Fibroblast of gingiva (primary cell): ENCODE measurements around the gene MYH7.
"Not testable (repeated sequence)": the region's sequence is repeated elsewhere in the genome, so short reads cannot be mapped to it uniquely, and the experiment has no call there.

Source experiments
- DNase-seq: peaks from one replicate; pipeline ENCODE4 v3.0.0-alpha.2; 2011; ENCODE audit warnings: low read depth

Gene MYH7

DNA sequence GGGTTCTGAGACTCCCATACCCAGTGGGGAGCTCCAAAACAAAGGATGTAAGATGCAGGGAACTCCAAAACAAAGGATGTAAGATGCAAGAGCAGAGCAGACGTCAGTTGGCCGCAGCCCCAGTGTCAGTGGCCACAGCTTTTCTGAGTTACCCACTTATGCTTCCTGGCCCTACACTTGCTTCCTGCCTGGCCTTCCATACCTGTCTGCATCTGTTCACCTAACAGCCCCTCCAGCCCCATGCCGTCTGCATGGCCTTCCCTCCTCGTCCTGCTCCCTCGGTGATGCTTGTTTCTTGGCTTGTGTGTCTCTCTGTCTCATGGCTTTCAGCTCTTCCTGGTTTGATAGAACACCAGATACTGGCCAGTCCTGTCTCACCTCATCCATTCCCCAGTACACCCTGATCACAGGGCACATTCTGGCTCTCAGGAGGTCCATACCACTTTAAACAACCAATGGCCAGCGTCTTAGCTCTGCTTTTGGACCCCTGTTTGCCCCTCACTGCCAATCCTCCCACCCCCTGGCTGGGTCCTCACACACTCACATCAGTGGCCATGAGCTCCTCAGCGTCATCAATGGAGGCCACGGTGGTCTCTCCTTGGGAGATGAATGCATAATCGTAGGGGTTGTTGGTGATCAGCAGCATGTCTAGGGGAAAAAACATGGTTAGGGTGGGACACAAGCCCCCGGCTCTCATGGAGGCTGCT is 5.3 kb downstream of the MYH7 start:
- no peak for DNase-seq

DNA sequence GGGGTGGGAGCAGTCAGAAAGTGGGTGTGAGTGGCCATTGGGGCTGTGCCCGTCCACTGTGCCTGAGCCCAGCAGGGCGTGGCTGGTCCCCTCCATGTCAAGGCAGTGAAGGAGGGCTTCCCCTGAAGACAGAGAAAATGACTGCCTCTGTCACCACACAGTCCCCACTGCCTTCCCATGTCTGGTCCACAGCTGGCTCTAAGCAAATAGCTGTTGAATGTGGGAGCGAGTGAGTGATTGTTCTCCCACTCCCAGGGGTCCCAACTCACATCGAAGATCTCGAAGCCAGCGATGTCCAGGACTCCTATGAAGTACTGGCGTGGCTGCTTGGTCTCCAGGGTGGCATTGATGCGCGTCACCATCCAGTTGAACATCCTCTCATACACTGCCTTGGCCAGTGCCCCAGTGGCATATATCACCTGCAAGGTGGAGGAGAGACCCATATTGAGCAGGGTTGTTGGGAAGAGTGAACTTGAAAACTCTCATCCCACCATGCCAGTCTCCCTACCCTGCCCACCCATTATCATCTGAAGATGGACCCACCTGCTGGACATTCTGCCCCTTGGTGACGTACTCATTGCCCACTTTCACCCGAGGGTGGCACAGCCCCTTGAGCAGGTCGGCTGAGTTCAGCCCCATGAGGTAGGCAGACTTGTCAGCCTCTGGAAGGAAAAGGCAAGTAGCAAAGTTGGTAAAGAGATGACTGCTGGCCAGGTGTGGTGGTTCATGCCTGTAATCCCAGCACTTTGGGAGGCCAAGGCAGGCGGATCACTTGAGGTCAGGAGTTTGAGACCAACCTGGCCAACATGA is 6.6 kb downstream of the MYH7 start:
- no peak for DNase-seq

DNA sequence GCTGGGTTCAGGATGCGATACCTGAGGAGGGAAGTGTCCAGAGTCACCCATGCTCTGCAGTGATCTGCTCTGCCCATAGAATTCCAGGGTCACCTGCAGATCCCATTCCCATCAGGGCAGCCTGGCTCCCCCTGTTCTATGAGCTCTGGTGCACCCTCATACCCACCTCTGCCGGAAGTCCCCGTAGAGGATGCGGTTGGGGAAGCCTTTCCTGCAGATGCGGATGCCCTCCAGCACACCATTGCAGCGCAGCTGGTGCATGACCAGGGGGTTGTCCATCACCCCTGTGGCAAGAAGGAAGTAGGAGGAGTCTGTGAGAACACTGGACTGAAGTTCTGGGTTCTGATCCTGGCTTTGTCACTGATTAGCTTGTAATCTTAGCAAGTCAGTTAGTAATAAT is 9.7 kb downstream of the MYH7 start:
- not testable (repeated sequence) for DNase-seq

DNA sequence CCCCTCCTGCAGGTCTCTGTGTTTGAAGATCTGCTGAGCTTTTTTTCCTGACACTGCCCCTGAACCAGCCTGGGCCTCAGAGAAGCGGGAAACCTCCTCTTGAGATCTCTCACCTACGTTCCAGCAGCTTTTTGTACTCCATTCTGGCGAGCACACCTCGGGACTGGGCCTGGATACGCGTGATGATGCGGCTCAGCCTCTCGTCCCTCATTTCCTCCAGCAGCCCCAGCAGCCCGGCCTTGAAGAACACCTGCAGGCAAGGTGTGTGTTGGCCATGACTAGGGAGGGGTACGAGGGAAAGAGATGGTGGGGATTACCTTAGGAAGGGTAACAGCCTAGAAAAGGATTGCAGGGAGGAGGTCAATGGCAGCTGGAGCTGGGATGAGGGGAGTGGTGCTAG is 10.3 kb downstream of the MYH7 start:
- DNase-seq = no peak

DNA sequence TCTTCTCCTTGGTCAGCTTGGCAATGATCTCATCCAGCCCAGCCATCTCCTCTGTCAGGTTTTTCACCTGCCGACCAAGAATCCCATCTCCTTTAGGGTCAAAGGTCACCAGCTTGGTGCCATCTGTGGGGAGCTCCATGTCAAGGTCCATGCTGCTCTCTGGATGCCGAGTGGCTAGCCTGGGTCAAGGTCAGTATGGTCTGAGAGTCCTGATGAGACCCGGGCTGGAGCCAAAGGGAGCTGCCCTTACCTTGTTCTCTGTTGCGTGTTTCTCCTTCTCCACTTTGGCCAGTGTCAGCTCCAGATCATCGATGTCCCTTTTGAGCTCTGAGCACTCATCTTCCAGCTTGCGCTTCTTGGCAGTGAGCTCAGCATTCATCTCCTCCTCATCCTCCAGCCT is 11.8 kb downstream of the MYH7 start:
- no peak for DNase-seq

DNA sequence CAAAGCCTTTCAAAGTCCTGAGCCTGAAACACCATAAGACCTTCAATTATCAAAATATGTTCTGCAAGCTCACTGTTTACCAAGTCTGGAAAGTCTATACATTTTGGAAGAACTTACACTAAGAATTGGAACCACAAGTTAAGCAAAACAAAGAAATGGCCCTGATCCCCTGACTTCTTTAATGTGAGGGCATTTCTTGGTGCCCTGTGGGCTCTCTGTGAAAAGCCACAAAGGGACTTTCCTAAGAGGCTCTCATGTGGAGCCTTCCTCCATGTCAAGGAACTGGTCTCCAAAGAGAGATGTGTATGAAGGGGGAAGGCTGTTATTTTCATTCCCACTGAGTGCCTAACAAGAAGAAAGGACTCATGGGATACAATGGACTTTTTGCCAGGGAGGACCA is 13.9 kb downstream of the MYH7 start:
- DNase-seq = no peak

DNA sequence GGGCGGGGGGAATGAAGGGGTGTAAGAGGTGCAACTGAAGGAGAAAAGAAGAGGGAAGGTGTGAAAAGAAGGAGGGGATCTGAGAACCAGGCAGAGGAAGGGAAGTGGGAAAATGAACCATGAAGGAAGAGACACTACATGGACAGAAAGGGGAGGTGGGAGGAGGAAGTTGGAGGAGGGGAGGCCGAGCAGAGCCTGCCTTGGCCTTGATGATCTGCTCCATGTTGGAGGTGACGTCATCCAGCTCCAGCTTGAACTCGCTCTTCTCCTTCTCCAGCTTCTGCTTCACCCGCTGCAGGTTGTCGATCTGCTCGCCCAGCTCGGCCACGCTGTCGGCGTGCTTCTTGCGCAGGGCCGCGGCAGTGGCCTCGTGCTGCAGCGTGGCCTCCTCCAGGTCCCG is 15.8 kb downstream of the MYH7 start:
- DNase-seq = not testable (repeated sequence)

DNA sequence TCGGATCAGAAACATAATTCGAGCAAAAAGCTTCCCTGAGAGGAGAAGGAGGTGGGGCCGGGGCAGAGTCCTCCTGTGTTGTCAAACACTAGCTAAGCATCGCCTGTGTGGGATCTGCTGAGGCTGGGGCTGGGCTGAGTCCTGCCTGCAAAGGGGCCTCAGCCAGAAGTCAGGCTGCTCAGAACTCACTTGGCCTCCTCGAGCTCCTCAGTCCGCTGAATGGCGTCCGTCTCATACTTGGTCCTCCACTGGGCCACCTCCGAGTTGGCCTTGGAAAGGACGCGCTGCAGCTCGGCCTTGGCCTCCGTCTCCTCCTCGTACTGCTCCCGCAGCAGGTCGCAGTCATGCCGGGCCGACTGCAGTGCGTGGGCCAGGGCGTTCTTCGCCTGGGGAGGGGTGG is 17.4 kb downstream of the MYH7 start:
- DNase-seq = no peak

DNA sequence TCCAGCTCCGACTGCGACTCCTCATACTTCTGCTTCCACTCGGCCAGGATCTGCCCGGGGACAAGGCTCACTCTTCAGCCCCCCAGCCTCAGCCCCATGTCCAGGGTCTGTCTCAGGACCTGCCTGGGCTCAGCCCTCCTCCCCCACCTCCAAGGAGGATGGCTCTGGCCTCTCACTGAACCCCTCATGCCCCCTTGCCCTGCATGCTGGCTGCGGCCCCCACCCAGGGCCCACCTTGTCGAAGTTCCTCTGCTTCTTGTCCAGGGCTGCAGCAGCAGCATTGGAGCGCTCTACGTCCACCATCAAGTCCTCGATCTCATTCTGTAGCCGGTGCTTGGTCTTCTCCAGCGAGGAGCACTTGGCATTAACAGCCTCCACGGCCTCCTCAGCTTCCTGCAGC is 18.2 kb downstream of the MYH7 start:
- not testable (repeated sequence) for DNase-seq

DNA sequence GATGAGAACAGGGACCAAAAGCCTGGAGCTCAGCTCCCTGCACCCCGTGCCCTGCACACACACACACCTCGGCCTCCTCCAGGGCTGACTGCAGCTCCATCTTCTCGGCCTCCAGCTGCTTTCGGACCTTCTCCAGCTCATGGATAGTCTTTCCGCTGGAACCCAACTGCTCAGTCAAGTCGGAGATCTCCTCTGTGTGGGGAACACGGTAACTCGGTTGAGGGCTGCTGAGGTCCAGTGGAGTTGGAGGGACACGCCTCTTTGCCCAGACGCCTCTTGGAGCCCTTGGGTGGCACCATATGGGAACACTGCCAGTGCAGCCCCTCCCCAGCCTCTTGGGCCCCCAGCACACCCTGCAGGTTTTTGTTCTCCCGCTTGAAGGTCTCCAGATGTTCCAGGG is 18.7 kb downstream of the MYH7 start:
- no peak for DNase-seq

DNA sequence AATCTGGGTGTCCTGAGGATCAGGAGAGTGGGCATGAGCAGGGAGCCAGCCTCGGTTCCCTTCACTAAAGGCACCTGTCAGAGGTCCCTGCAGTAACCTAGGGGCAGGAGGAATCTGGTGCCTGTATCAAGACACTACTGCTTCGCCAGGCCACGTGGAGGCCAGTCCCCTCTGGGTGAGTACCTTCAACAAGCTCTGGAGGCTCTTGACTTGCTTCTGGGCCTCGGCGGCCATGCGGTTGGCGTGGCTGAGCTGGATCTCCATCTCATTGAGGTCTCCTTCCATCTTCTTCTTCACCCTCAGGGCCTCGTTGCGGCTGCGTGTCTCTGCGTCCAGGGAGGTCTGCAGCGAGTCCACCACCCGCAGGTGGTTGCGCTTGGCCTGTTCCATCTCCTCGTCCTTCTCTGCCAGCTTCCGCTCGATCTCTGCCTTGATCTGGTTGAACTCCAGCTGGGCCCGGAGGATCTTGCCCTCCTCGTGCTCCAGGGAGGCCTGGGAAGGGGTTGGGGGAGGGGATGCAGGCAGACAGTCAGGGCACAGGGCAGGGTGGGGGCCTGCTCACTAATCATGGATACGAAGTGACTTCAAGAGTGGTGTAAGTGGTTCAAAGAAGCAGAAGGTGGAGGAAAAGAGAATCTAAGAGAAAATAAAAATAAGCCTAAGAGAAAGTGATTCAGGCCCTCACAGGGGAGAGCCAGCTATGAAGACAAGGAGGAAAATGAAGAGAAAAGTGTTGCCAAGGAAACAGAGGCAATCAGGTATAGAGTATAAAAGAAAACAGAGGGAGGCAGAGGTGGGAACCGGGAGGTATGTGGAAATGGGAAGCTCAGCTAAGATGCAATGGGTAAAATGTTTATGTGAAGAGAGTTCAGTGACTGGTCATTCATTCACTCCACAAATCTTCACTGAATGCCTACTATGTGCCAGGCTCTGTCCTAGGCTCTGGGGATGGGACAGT is 19.4 kb downstream of the MYH7 start:
- no peak for DNase-seq

DNA sequence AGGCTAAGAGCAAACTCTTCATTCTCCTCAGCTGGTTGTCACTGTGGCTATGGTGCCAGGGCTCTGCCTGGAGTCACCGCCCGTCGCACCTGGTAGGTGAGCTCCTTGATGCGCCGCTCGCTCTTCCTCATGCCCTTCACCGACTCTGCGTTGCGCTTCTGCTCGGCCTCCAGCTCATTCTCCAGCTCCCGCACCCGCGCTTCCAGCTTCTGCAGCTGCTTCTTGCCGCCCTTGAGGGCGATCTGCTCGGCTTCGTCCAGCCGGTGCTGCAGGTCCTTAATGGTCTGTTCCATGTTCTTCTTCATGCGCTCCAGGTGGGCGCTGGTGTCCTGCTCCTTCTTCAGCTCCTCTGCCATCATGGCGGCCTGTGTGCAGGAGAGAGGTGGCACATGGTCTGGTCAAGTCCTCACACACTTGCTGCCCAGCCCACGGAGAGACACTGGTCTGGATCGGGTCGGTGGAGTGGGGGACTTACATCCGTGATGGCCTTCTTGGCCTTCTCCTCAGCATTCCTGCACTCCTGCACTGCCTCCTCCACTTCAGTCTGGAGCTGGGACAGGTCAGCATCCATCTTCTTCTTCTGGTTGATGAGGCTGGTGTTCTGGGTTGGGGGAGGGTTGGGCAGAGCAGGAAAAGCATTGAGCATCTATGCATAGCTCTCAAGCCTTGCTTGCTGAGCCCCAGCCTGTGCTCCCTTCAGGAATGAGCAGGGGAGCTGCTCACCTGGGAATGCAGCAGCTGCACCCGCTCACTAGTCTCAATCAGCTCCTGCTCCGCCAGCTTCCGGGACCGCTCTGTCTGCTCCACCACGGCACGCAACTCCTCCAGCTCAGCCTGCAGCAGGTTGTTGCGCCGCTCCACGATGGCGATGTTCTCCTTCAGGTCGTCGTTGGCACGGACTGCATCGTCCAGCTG is 20.3 kb downstream of the MYH7 start:
- no peak for DNase-seq

DNA sequence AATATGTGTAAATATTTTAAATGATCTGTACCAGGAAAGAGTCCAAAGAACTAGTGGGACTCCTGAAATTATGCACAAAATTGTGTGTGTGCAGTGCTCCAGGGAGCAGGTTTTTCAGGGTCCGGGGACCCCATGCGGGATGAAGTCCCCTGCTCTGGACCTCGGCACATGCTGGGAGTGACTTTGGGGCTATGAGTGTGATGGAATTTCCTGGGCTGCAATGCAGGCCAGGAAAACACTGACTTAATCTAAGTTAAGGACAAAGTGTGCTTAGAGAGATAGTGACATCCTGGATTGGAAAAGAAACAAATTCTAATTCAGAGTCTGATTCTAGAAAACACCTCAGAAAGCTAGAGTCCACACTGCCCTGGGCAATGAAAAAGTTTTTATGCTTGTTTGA is 21.2 kb downstream of the MYH7 start:
- no peak for DNase-seq

DNA sequence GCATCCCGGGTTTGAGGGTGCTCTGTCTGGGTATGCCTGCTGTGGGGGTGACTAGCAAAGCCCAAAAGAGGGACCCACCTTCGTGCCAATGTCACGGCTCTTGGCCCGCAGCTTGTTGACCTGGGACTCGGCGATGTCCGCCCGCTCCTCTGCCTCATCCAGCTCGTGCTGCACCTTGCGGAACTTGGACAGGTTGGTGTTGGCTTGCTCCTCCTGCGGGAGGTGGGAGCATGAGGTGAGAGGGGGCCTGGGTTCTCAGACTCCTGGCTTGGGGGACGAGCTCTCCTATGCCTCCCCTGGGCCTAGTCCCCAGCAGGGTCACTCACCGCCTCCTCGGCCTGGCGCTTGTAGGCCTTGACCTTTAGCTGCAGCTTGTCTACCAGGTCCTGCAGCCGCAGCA is 21.8 kb downstream of the MYH7 start:
- no peak for DNase-seq

DNA sequence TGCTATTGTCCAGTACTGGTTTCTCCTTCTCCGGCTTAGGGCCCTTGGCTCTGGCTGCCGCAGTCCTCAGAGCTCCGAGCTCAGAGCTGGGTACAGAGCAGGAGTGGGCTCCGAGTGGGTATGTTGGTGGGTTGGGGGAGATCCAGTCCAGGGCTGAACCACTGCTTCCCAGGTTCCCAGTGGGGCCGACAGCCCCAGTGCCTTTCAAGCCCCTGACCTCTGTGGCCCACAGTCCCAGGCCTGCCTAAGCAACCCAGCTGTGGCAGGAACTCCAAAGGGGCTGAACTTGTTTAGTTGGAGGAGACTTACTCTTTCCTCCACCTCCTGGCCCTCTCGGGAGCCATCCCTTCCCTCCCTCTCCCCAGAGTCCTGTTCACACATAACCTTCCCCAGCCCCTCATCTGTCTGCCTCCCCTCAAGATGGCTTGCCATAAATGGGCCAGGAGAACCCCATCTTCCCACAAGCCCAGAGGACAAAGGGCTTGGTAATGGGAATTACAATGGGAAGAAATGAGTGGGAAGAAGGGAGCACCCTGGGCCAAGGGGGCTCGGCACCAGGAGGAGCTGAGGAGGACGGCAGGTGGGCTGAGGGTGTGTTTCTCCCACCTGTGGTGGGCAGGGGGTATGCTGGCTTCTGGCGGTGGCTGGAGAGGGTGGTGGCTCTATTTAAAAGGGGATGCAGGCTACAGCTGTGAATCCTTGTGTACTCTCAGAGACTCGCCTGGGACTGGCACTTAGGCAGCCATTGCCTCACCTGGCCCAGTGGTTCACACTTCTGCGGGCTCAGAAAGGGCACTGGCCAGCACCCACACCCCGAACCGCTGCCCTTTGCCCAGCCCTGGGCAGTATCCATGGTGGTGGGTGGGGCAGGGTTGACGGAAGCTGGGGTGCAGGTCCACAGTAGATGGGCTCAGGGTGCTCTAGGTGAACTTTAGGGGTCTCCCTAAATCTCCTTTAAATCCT is 23.6 kb downstream of the MYH7 start:
- DNase-seq = no peak

DNA sequence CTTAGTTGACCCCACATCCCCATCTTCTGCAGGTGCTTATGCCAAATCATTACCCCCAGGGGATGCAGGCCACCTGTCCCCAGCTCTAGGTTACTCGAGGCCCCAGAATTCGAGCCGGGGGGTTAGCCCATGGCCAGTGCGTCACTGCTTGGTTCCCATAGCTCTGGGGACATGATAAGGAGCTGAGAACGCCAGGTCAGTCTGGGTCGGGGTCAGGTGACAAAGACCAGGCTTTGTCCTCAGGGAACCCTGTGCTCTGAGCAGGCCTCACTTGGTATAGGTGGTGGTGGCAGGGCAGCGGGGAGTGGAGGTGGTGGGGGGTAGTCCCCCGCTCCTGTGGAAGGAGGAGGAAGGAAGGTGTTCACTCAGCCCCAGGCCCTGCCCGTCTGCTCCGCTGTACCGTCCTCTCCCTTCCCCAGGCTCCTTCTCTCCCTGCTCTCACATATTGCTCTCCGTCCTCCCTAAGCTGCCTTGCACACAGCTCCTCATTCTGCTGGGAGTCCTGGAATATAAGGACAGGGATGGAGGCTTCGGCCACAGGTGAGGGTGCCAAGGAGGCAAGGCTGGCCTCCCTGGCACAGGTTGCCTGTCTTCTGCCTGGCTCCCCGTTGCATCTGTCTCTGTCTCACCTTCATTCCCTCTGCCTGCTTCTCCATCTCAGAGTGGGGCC is 25.4 kb downstream of the MYH7 start:
- no peak for DNase-seq

DNA sequence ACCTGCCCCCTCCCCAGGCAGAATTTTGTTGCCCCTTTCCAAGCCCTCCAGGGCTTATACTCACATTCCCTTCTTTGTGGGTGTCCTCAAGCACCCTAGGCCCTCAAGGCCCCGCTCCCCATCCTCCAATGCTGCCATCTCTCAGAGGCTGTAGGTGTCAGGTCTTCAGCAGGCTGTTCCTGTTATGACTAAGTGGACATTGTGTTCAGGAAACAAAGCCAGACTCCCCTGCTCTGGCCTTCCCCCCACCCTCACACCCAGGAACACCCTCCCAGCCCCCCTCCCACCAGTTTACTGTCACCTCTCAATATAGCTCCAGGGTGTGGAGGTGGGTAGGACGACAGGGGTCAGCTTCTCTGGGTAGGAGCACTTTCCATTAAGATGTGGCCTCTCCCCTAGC is 26.0 kb downstream of the MYH7 start:
- DNase-seq = no peak

DNA sequence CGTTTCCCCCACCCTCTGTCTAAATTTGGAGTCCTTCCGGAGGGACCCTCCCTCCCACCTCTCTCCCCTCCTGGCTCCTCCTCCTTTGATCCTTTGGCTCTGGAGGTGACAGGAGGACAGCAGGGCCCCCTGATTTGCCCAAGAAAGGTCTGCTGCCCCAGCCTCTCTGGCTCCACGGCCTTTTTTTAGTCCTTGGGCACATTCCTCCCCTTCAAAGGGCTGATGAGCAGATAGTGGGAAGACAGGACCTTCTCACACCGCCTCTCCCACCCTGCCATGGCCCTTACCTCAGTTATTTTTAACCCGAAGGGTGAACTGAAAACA is 27.2 kb downstream of the MYH7 start:
- no peak for DNase-seq

DNA sequence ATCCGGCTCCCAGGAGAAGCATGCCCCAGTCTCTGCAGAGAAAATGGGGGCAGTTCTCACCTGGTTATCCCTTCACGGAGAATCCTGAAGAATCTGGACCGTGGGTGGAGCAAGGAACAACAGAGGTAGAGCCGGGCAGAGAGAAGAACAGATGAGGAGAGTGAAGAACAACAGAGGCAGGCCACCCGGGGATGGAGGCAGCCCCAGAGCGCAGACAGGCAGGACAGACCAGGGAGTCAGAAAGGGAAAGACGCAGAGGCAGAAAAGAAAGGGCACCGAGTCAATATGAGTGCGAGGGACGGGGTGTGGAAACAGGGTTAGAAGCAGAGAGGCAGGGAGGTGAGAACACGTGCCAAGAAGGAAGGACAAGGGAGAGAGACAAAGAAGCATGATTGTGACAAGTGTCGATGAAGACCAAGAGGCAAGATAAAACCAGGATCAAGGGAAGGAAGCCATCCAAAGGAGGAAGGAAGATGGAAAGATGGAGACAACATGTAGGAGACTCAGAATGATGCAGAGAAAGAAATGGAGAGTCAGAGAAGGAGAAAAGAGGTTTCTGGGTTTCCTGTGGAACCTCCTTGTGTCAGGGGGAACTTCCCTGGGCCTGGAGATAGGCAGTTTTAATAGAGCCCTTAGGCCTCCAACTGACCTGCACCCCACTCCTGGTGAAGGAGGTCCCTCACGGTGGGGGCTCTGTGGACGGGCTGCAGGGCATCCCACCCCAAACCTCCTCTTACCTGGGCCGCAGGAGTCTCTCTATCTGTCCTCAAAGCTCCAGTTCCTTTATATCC is 27.7 kb downstream of the MYH7 start, which contains the start of gene MYH6:
Gene MYH6, minus strand, starts transcription at position 758 of the 791 bp plus-strand sequence. CDS start 1,050 bp downstream, outside the sequence.
- no peak for DNase-seq
